Heart left ventricle (tissue), 13 donors: ENCODE results near the gene ETFB.

Experiments
- POLR2A ChIP-seq, 2 donors: fragments of 450-650 bp; IDR thresholded peaks; one replicate each; pipeline ENCODE4 v1.6.1; 2017; ENCODE audit warnings: antibody characterized with exemption in 2 of 2, mild to moderate bottlenecking in 2 of 2, moderate library complexity in 2 of 2
- TF ChIP-seq, protein P1 (sequence below), 12 donors: fragments of 200-600 bp; sonication (generic) in 4 of 12; IDR thresholded peaks; one replicate each; pipeline versions ENCODE4 v1.5.0 to v1.8.0; 2018 to 2022; ENCODE audit warnings: antibody characterized with exemption in 12 of 12, mild to moderate bottlenecking in 5 of 12
- donor health status: ischemic (EF 13 %, LVEDD 7.1; RV severe dilation, severe dysfunction).
- donor health status: DM: no; HTN: yes; CAD: no.
- donor health status: DM: no; HTN: no; CAD: no.
- donor health status: ischemic (EF 25% LVEDD 6.9; RV normal size, moderate dysfunction).
- donor health status: ischemic (EF 25% LVEDD 5.7; RV mildly dilated, moderate dysfunction).
- donor health status: ischemic (EF 35%, LVEDD 5.7; RV mildly dilated, moderate dysfunction).
- donor health status: nonischemic (EF 11% LVEDD 7.7; RV severe dilation, severe dysfunction).
- donor health status: DM: yes; HTN: yes; CAD: no.
- donor health status: PGD.
- donor health status: ischemic (EF 29% LVEDD 5.4; RV normal size, mild dysfunction).
- donor health status: nonischemic (EF 23%, LVEDD 6.1; RV moderate dilation, normal function).

DNA sequence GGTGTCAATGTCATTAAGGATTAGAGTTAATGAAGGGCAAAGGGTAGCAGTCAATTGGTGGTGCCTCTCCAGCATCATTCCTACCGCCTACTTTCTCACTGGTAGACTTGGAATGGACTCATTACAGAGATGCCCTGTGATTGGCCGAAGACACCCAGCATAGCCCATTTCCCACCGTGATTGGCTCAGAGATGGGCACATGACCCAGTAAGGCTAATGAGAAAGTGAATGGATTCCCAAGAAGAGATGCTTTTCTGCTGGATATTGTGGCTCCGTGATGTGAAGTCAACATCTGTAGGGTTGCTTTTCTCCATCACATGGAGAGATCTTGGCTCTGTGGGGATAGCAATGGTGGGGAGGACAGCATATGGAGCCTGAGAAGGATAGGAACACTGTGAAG lies 35.8 kb downstream of the ETFB start:
- TF ChIP-seq, protein P1, sequence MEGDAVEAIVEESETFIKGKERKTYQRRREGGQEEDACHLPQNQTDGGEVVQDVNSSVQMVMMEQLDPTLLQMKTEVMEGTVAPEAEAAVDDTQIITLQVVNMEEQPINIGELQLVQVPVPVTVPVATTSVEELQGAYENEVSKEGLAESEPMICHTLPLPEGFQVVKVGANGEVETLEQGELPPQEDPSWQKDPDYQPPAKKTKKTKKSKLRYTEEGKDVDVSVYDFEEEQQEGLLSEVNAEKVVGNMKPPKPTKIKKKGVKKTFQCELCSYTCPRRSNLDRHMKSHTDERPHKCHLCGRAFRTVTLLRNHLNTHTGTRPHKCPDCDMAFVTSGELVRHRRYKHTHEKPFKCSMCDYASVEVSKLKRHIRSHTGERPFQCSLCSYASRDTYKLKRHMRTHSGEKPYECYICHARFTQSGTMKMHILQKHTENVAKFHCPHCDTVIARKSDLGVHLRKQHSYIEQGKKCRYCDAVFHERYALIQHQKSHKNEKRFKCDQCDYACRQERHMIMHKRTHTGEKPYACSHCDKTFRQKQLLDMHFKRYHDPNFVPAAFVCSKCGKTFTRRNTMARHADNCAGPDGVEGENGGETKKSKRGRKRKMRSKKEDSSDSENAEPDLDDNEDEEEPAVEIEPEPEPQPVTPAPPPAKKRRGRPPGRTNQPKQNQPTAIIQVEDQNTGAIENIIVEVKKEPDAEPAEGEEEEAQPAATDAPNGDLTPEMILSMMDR (IDR thresholded peaks at IDR 0.05) = no peak
- TF ChIP-seq POLR2A (IDR thresholded peaks at IDR 0.05) = no peak
